ENCODE measurements around the gene AGPAT2. TPM values are rescaled to one million over a fixed set of nuclear protein-coding genes. Genes with fewer than 3 reads are reported as not detected.

Gene AGPAT2
- total RNA-seq, 1 donor from 2014 or later: 36.4 TPM

DNA sequence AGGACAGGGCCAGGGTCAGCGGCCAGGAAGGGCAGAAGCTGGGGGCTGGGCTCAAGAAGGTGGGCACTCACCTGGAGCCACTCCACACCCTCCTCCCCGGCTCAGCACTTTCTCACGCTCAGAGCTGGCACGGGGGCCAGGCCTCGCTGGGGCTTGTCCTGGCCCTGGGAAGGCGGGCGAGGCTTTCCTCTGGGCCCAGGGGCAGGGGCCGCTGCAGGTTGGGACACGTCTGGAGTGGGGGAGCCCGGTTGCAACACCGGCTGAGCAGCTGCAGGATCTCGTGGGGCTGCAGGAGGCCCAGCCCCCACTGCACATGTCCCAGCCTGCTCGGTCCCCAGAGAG lies 63.4 kb downstream of the AGPAT2 start:
- TF ChIP-seq, protein P1, sequence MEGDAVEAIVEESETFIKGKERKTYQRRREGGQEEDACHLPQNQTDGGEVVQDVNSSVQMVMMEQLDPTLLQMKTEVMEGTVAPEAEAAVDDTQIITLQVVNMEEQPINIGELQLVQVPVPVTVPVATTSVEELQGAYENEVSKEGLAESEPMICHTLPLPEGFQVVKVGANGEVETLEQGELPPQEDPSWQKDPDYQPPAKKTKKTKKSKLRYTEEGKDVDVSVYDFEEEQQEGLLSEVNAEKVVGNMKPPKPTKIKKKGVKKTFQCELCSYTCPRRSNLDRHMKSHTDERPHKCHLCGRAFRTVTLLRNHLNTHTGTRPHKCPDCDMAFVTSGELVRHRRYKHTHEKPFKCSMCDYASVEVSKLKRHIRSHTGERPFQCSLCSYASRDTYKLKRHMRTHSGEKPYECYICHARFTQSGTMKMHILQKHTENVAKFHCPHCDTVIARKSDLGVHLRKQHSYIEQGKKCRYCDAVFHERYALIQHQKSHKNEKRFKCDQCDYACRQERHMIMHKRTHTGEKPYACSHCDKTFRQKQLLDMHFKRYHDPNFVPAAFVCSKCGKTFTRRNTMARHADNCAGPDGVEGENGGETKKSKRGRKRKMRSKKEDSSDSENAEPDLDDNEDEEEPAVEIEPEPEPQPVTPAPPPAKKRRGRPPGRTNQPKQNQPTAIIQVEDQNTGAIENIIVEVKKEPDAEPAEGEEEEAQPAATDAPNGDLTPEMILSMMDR (IDR thresholded peaks at IDR 0.05): no peak
- H3K9me3 Mint-ChIP-seq (ENCODE audit: unreplicated experiment): no peaks in the 10 kb centered on the region
- no peak for DNase-seq (ENCODE audit: extremely low spot score, unreplicated experiment)
- H3K36me3 Mint-ChIP-seq (ENCODE audit: unreplicated experiment): no peaks in the 10 kb centered on the region
- H3K4me3 Mint-ChIP-seq (ENCODE audit: unreplicated experiment): no peak overlapping the region
- H3K4me1 Mint-ChIP-seq (ENCODE audit: unreplicated experiment): peaks cover 22% of the 10 kb centered on the region
- no peaks in the 10 kb centered on the region for H3K27me3 Mint-ChIP-seq (ENCODE audit: unreplicated experiment)
- H3K27ac Mint-ChIP-seq (ENCODE audit: unreplicated experiment): no peak overlapping the region

Small RNA genes within 50 kb of the gene (microRNA-seq; reads per million reads assigned to microRNA genes)
- gene MIR126 (ENCODE audit: unreplicated experiment): 1,139 reads per million, percentile 79 among the genes with 10 or more reads in this experiment

Other genes starting within 250 kb of the AGPAT2 start
- gene INPP5E, start 247.6 kb downstream of the AGPAT2 start, total RNA-seq: 16.0 and 16.7 TPM in 2 replicates
- gene SEC16A, start 204.4 kb downstream of the AGPAT2 start, total RNA-seq: 85.0 and 88.5 TPM in 2 replicates
- 44.9 and 53.6 TPM in 2 replicates for gene NOTCH1, start 141.4 kb downstream of the AGPAT2 start, total RNA-seq
- gene EGFL7, start 24.5 kb downstream of the AGPAT2 start, total RNA-seq: 6.9 and 8.4 TPM in 2 replicates
- gene DIPK1B, start 25.1 kb upstream of the AGPAT2 start, total RNA-seq: 11.4 and 11.5 TPM in 2 replicates
- gene LCN10, start 55.5 kb upstream of the AGPAT2 start, total RNA-seq: not detected in 2 replicates
- not detected in 2 replicates for gene LCN6, start 61.1 kb upstream of the AGPAT2 start, total RNA-seq
- gene LCN8, start 70.8 kb upstream of the AGPAT2 start, total RNA-seq: not detected in 2 replicates
- not detected in 2 replicates for gene LCN15, start 77.1 kb upstream of the AGPAT2 start, total RNA-seq
- gene TMEM141, start 103.9 kb upstream of the AGPAT2 start, total RNA-seq: 29.2 and 36.0 TPM in 2 replicates
- gene CCDC183, start 108.9 kb upstream of the AGPAT2 start, total RNA-seq: 0.89 and 0.94 TPM in 2 replicates
- gene RABL6, start 120.5 kb upstream of the AGPAT2 start, total RNA-seq: 82.2 and 84.7 TPM in 2 replicates
- gene AJM1, start 155.0 kb upstream of the AGPAT2 start, total RNA-seq: 4.4 and 4.5 TPM in 2 replicates
- gene PHPT1, start 162.0 kb upstream of the AGPAT2 start, total RNA-seq: 131 and 142 TPM in 2 replicates
- 7.4 and 9.4 TPM in 2 replicates for gene MAMDC4, start 164.9 kb upstream of the AGPAT2 start, total RNA-seq
- 338 and 342 TPM in 2 replicates for gene EDF1, start 178.9 kb upstream of the AGPAT2 start, total RNA-seq
- 12.2 and 14.4 TPM in 2 replicates for gene TRAF2, start 199.1 kb upstream of the AGPAT2 start, total RNA-seq

All from osteocyte (in vitro differentiated cells).